NOMO-1 treated with dmso at 0.1 percent for 144 hours (cell line): ENCODE measurements around the gene RUBCNL.
"Not testable (repeated sequence)": the region's sequence is repeated elsewhere in the genome, so short reads cannot be mapped to it uniquely, and the experiment has no call there.

ENCODE experiments used
- DNase-seq: peaks from one replicate; lab custom pipeline; 2025; ENCODE audit not compliant: unreplicated experiment; lab: John Stamatoyannopoulos, UW

RUBCNL gene

GRCh38 chr13:46374710-46375109 lies 12.3 kb downstream of the RUBCNL start:
- peak; percentile 89 for DNase-seq

GRCh38 chr13:46373623-46374022 lies 13.4 kb downstream of the RUBCNL start:
- DNase-seq: no peak

GRCh38 chr13:46372938-46373337 lies 14.1 kb downstream of the RUBCNL start:
- DNase-seq: not testable (repeated sequence)

GRCh38 chr13:46372071-46372470 lies 15.0 kb downstream of the RUBCNL start:
- DNase-seq: no peak

GRCh38 chr13:46369506-46370277 lies 17.4 kb downstream of the RUBCNL start:
- DNase-seq: no peak

GRCh38 chr13:46367617-46368327 lies 19.3 kb downstream of the RUBCNL start:
- no peak for DNase-seq

- DNase-seq: no peak
Observed at GRCh38 chr13:46361276-46361934, 25.6 kb downstream of the RUBCNL start.

GRCh38 chr13:46360604-46361003 lies 26.4 kb downstream of the RUBCNL start:
- no peak for DNase-seq

GRCh38 chr13:46359714-46360113 lies 27.3 kb downstream of the RUBCNL start:
- no peak for DNase-seq

GRCh38 chr13:46355901-46356590 lies 31.0 kb downstream of the RUBCNL start:
- no peak for DNase-seq

- DNase-seq: no peak
Observed at GRCh38 chr13:46355088-46355468, 32.0 kb downstream of the RUBCNL start.

GRCh38 chr13:46354156-46355087 lies 32.6 kb downstream of the RUBCNL start:
- DNase-seq: peak; percentile 33

- DNase-seq: no peak
Observed at GRCh38 chr13:46352805-46353204, 34.2 kb downstream of the RUBCNL start.

GRCh38 chr13:46350003-46350402 lies 37.0 kb downstream of the RUBCNL start:
- no peak for DNase-seq

- no peak for DNase-seq
Observed at GRCh38 chr13:46348961-46349360, 38.1 kb downstream of the RUBCNL start.

GRCh38 chr13:46347277-46347676 lies 39.8 kb downstream of the RUBCNL start:
- DNase-seq: no peak

GRCh38 chr13:46345866-46346265 lies 41.2 kb downstream of the RUBCNL start:
- no peak for DNase-seq

- DNase-seq: no peak
Observed at GRCh38 chr13:46345398-46345797, 41.7 kb downstream of the RUBCNL start.

- DNase-seq: no peak
Observed at GRCh38 chr13:46343279-46343994, 43.6 kb downstream of the RUBCNL start.

- no peak for DNase-seq
Observed at GRCh38 chr13:46342538-46342937, 44.5 kb downstream of the RUBCNL start.
